ENCODE measurements around the gene TENM3.

Gene TENM3

GRCh38 chr4:182255441-182256190 is 12.4 kb downstream of the TENM3 start:
- no peak for DNase-seq

- DNase-seq = no peak
Measured at GRCh38 chr4:182257016-182257415, 13.8 kb downstream of the TENM3 start.

DNA sequence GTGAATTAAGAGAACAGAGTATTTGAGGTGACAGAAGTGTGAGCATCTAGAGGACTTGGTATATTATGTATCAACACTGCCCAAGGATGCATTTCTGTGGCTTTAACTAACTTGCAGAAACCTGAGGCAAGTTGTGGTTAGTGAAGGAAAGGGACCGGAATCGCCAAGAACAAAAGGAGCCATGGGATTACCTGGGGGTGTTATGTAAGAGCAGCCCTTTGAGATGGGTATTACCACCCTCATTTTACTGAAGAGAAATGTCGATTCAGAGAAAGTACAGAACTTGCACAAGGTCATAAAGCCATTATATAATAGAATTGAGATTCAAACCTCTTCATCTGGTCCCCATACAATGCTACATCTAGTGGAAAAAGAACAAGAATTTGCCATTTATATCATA is 14.3 kb downstream of the TENM3 start:
- DNase-seq = no peak

DNA sequence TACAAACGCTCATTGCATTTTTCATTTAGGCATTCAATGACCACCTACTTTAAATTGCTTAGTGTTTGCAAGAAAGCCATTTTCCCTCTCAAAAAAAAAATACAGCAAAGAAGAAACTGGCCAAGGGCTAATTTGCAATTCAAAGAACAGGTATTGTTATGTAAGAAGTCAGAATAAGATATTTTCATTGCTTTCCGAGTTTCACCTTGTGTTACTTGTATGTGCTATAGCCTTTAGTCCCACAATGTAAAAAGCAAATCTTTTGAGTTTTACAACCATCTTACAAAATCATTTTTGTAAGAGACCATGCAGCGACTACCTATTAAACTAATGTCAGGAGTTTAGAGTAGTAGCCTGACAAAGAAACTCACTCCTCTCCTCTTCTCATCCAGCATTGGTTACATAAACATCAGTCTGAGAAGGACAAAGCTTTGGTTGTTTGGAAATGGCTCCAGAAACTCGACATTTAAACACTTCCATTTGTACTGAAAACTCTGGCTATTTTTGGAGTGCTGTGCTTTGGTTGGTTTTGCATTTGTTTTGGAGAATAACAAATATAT is 15.3 kb downstream of the TENM3 start:
- DNase-seq = no peak

DNA sequence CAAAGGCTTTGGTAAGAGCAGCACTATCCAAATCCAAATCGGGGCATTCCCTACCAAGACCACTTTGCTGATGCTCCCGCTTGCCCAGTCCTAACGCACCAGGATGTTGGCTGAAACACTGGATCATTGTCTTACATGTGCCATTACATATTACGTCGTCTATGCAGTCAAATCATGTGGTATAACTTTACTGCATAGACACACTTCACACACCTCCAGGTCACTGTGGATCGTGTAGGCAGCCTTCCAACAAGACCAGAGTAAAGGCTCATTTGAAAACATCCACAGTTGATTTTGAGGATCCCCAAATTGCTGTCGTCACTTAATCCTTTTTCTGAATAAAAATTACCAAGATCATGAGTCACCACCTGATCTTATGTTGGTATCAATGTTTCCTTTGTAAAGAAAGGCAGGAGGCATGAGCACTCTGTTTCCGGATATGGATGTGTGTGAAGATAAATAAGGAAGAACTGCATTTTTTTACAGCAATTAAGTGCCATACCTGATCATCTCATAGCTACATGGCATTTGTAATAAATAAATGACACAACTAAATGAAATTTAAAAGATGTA is 18.5 kb downstream of the TENM3 start:
- no peak for DNase-seq

GRCh38 chr4:182263562-182263961 is 20.4 kb downstream of the TENM3 start:
- DNase-seq = no peak

GRCh38 chr4:182264139-182264752 is 21.0 kb downstream of the TENM3 start:
- DNase-seq = no peak

GRCh38 chr4:182265881-182266280 is 22.7 kb downstream of the TENM3 start:
- no peak for DNase-seq

- DNase-seq = no peak
Measured at GRCh38 chr4:182267048-182267447, 23.8 kb downstream of the TENM3 start.

DNA sequence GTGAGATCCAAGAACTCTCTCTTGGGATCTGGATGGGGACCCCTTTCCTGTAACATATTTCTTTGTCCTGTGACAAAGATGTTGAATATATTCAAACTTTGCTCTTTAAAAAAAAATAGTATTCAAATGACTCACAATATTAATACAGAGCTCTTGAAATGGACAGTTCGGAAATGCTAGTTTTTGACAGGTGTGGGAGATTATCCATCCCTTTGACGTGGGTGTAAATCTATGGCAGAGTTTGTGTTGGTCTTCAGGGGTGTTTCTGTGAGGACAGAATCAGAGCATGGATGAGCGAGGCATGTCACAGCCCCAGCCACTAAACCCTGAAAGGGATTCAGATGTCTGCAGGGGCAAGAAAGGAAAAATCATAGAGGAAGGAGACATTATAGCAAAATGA is 25.8 kb downstream of the TENM3 start:
- no peak for DNase-seq

DNA sequence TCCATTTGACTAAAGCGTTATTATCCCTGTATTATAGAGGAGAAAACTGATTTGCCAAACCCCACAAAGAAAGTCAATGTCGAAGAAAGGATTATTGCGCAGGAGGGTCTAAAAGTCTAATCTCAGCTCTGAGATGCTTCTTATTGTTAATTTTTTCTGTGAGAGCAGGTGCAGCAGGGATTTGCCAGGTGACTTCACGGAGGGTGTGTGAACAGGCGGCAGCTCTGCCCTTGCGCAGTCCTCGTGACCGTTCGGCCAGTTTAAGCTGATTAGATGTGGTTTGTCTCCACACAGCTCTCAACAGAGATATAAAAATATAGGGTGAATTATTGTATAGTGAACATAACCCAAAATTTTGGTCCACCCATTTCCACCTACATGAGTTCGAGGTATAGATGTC is 28.5 kb downstream of the TENM3 start:
- no peak for DNase-seq

DNA sequence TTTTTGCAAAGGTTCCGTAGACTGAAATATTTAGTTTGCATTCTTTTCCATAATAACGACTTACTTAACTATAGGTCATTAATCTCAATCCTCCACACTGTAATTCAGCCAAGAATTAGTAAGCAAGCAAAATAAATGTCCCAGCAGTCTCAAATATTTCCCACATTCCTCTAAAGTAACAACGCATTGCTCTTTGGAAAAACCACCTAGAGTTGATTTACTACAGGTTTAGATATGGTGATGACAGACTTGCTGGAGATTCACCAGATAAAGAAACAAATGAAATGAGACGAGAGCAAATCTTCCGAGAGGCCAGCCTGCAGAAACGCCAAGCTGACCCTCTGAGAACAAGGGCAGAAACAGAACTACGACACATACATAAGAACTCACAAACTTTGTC is 28.9 kb downstream of the TENM3 start:
- no peak for DNase-seq

- DNase-seq = no peak
Measured at GRCh38 chr4:182273191-182273935, 30.2 kb downstream of the TENM3 start.

DNA sequence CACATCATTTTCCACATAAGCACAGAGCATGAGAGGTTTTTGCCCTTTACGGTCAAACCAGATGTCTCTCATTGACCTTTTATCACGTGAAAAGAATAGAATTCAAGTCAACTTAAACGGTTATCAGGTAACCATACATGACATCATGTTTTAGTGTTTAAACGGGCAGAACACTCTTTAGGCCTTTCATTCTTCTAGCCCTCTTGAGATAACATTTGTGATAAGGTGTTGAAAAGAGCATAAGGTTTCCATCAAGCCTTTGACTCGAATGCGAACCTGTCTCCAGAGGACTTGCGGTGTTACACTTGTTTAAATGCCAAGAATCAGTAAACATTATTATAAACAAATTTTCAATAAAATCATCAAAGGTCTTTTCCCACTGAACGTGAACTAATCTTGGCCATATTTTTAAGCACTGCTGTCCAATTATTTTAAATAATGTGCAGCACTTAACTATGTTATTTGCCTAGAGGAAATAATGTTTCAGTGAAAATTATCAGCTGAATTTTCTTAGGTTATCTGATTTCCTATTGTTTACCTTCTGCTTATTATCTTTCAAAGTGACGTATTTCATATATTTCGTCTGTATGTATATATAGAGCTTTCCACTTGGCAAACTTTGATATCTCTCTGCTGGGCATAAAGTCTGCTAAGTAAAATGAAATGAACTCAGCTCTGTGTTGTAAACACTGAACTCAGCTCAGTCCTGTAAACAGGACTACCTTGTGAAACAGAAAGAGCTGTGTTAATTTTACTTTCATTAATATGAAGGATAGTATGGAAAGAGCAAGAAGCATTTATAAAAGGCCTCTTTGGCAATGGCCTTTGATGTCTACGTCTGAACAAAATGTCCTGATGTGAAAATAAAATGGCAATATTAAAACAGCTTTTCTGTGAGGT is 33.3 kb downstream of the TENM3 start:
- DNase-seq = no peak

DNA sequence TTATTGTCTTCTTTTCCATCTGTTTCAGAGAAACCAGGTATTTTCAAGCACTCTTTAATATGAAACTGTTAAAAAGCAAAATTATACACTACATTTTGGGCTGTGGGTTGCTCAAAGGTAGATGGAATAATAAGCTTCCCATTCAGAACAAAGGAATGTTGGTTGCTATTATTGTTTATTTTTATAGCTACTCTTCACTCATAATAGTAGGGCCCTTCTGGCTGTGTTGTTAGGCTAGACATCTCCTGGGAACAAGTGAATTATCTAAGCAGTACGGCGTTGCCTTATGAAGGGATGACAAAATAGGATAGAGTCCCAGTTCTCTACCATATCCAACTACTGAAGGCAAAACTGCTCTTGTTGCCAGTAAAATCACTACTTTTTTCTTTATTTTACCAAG is 34.2 kb downstream of the TENM3 start:
- no peak for DNase-seq

DNA sequence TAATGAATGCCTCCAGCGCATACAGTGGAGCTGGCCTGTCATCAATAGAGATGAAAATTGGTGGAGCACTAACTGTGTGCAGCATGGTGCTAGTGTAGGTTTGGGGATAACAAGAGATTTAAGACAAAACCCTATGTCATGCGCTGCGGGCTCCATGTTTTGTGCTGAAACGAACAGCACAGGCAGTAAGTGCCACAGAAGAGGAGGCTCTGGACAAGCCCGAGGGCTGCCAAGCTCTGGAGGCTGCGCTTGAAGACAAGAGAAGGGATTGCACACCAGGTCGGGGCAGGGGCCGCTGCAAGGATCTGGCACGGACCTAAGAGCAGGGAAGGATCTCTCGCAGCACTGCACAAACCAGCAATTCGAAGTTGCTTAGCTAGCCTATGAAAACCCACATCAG is 35.5 kb downstream of the TENM3 start:
- no peak for DNase-seq

GRCh38 chr4:182280436-182281111 is 37.4 kb downstream of the TENM3 start:
- no peak for DNase-seq

- DNase-seq = no peak
Measured at GRCh38 chr4:182286035-182286434, 42.8 kb downstream of the TENM3 start.

- no peak for DNase-seq
Measured at GRCh38 chr4:182286931-182287330, 43.7 kb downstream of the TENM3 start.

DNA sequence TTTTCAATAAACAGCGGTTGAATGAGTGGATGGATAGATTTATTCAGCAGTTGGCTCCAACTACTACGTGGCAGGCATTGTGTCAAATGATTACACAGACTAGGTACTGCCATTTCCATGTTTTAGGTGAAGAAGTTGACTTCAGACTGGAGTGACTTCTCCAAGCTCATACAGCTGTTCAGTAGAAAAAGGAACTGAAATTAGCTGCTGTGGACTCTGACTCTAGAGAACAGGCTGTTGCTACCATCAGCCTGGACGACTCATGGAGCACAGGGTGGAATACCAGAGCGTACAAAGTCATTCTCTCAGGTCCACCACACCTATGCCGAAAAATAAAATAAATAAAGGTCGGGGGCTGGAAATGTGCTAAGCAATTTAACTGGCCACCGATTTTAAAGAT is 45.3 kb downstream of the TENM3 start:
- DNase-seq = no peak

- DNase-seq = no peak
Measured at GRCh38 chr4:182289809-182290208, 46.6 kb downstream of the TENM3 start.

- no peak for DNase-seq
Measured at GRCh38 chr4:182291175-182291574, 48.0 kb downstream of the TENM3 start.
